Measurements from ENCODE around the gene PIGZ.

GRCh38 chr3:196991581-196992460 is 23.2 kb upstream of the PIGZ start:
- TF ChIP-seq CTCF (IDR thresholded peaks at IDR 0.05) (no peak), POLR2A (IDR thresholded peaks at IDR 0.05) (no peak)

Data from uterus (tissue), 2 donors.